ENCODE measurements around the gene POLR2F. TPM values are rescaled to one million over a fixed set of nuclear protein-coding genes. Genes with fewer than 3 reads are reported as not detected.

POLR2F gene
- total RNA-seq, 1 donor from 2014 or later, result 204 TPM

GRCh38 chr22:37922191-37922590, 31.3 kb upstream of the POLR2F start:
- no peak overlapping the region for H3K27ac ChIP-seq
- peaks cover 73 to 74% of the 10 kb centered on the region in 2 donors for H3K36me3 ChIP-seq
- H3K4me1 ChIP-seq, result no peaks in the 10 kb centered on the region
- H3K4me3 ChIP-seq, result no peak overlapping the region
- H3K27me3 ChIP-seq, result no peaks in the 10 kb centered on the region
- TF ChIP-seq CTCF (IDR thresholded peaks at IDR 0.05), result no peak
- intact Hi-C loops (cut with DNase I), result no loop called here
- DNase-seq (ENCODE audit: low spot score in 2 of 2), result no peak
- no peaks in the 10 kb centered on the region for H3K9me3 ChIP-seq

GRCh38 chr22:37923927-37924326, 29.6 kb upstream of the POLR2F start:
- H3K27me3 ChIP-seq, result no peaks in the 10 kb centered on the region
- peaks cover 73 to 74% of the 10 kb centered on the region in 2 donors for H3K36me3 ChIP-seq
- H3K9me3 ChIP-seq, result no peaks in the 10 kb centered on the region
- no peaks in the 10 kb centered on the region for H3K4me1 ChIP-seq
- TF ChIP-seq CTCF (IDR thresholded peaks at IDR 0.05), result no peak
- no peak for DNase-seq (ENCODE audit: low spot score in 2 of 2)
- intact Hi-C loops (cut with DNase I), result no loop called here
- H3K4me3 ChIP-seq, result no peak overlapping the region
- H3K27ac ChIP-seq, result no peak overlapping the region

- no peak for DNase-seq (ENCODE audit: low spot score in 2 of 2)
- H3K36me3 ChIP-seq, result peaks cover 74 to 75% of the 10 kb centered on the region in 2 donors
- no peaks in the 10 kb centered on the region for H3K4me1 ChIP-seq
- H3K27me3 ChIP-seq, result no peaks in the 10 kb centered on the region
- no peaks in the 10 kb centered on the region for H3K9me3 ChIP-seq
- intact Hi-C loops (cut with DNase I), result no loop called here
- no peak overlapping the region for H3K4me3 ChIP-seq
- no peak overlapping the region for H3K27ac ChIP-seq
- no peak for TF ChIP-seq CTCF (IDR thresholded peaks at IDR 0.05)
These were observed 29.0 kb upstream of the POLR2F start for GRCh38 chr22:37924386-37925065.

- no peak for DNase-seq (ENCODE audit: low spot score in 2 of 2)
- no peak for TF ChIP-seq CTCF (IDR thresholded peaks at IDR 0.05)
- Histone ChIP-seq H3K4me1 (no peaks in the 10 kb centered on the region), H3K27ac (no peak overlapping the region), H3K9me3 (no peaks in the 10 kb centered on the region), H3K4me3 (no peak overlapping the region), H3K27me3 (no peaks in the 10 kb centered on the region), H3K36me3 (peaks cover 72 to 78% of the 10 kb centered on the region in 2 donors)
- intact Hi-C loops (cut with DNase I), result no loop called here
These were observed 28.2 kb upstream of the POLR2F start for GRCh38 chr22:37925330-37925729.

GRCh38 chr22:37925767-37926166, 27.7 kb upstream of the POLR2F start:
- H3K36me3 ChIP-seq, result peaks cover 69 to 78% of the 10 kb centered on the region in 2 donors
- H3K27me3 ChIP-seq, result no peaks in the 10 kb centered on the region
- no peak overlapping the region for H3K27ac ChIP-seq
- intact Hi-C loops (cut with DNase I), result no loop called here
- H3K9me3 ChIP-seq, result no peaks in the 10 kb centered on the region
- TF ChIP-seq CTCF (IDR thresholded peaks at IDR 0.05), result no peak
- H3K4me1 ChIP-seq, result no peaks in the 10 kb centered on the region
- H3K4me3 ChIP-seq, result no peak overlapping the region
- DNase-seq (ENCODE audit: low spot score in 2 of 2), result no peak

- Histone ChIP-seq H3K27me3 (no peaks in the 10 kb centered on the region), H3K4me1 (no peaks in the 10 kb centered on the region), H3K27ac (no peak overlapping the region), H3K4me3 (no peak overlapping the region), H3K36me3 (peaks cover 63 to 75% of the 10 kb centered on the region in 2 donors), H3K9me3 (no peaks in the 10 kb centered on the region)
- no peak for DNase-seq (ENCODE audit: low spot score in 2 of 2)
- intact Hi-C loops (cut with DNase I), result no loop called here
- TF ChIP-seq CTCF (IDR thresholded peaks at IDR 0.05), result no peak
These were observed 27.1 kb upstream of the POLR2F start for GRCh38 chr22:37926358-37926757.

Measured in ascending aorta (tissue), 2 donors.